Loucy (cell line): Measurements from ENCODE around the gene PITPNC1.

ENCODE experiments used
- CTCF ChIP-seq: fragments of 200-600 bp; sonication (generic); conservative IDR thresholded peaks from 2 replicates; pipeline ENCODE4 v1.5.1; 2014; ENCODE audit warnings: mild to moderate bottlenecking, antibody characterized with exemption, low read length
- EZH2phosphoT487 ChIP-seq: fragments of 200-600 bp; IDR thresholded peaks from 2 replicates; pipeline ENCODE4 v1.6.1; 2018; ENCODE audit warnings: antibody characterized with exemption, mild to moderate bottlenecking, moderate library complexity, borderline replicate concordance

DNA sequence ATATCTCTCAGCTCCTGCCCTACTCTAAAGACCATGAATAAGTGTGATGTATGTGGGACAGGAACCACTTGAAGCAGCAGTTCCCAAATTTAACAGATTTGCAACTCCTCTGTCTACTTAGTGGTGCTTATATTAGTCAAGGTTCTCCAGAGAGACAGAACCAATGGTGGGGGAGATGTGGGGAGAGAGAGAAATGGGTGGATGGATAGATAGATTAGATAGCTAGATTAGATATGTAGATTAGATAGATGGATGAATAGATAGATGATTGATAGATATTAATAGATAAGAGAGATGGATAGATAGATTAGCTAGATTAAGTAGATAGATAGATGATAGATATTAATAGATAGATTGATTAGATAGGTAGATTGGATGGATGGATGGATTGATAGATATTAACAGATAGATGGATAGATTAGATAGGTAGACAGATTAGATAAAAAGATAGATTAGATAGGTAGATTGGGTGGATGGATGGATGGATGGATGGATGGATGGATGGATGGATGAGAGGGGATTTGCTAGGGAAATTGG lies 186.7 kb downstream of the PITPNC1 start:
- TF ChIP-seq CTCF (no peak), EZH2phosphoT487 (no peak)
